Bronchial epithelial cell (primary cell): Measurements from ENCODE around the gene SMIM29. TPM values are rescaled to one million over a fixed set of nuclear protein-coding genes. Genes with fewer than 3 reads are reported as not detected.
"Not testable (repeated sequence)": the region's sequence is repeated elsewhere in the genome, so short reads cannot be mapped to it uniquely, and the experiment has no call there.

ENCODE experiments used
- DNase-seq: peaks from one replicate; pipeline ENCODE4 v3.0.0-alpha.2; 2010; ENCODE audit warnings: low read depth
- FAIRE-seq: peaks from 2 replicates; lab custom pipeline; 2011; peaks lifted over from hg19 to GRCh38; lab: Jason Lieb, UNC
- H3K27me3 ChIP-seq: 2 replicates; pipeline ENCODE4 v1.5.1; 2011; ENCODE audit warnings: low read length; ENCODE audit not compliant: control insufficient read depth, insufficient read depth
- H3K36me3 ChIP-seq: 2 replicates; pipeline ENCODE4 v1.5.1; 2011; ENCODE audit warnings: low read length; ENCODE audit not compliant: control insufficient read depth, insufficient read depth
- H3K4me3 ChIP-seq: 2 replicates; pipeline ENCODE4 v1.5.1; 2011; ENCODE audit warnings: mild to moderate bottlenecking, low read depth, low read length, control low read depth
- CTCF ChIP-seq: IDR thresholded peaks from 2 replicates; pipeline ENCODE4 v1.5.1; 2011; ENCODE audit warnings: mild to moderate bottlenecking, moderate library complexity, low read length, control low read depth, inconsistent platforms; ENCODE audit not compliant: insufficient read depth, severe bottlenecking
- total RNA-seq: library from RNA; depleted of rRNA; stranded (reverse); fragments of >200 nt; gene quantifications from 2 replicates; pipeline ENCODE4 v1.2.1, GENCODE V29; 2014

The SMIM29 gene
- total RNA-seq, 1 donor from 2014 or later: 11.6 TPM

DNA sequence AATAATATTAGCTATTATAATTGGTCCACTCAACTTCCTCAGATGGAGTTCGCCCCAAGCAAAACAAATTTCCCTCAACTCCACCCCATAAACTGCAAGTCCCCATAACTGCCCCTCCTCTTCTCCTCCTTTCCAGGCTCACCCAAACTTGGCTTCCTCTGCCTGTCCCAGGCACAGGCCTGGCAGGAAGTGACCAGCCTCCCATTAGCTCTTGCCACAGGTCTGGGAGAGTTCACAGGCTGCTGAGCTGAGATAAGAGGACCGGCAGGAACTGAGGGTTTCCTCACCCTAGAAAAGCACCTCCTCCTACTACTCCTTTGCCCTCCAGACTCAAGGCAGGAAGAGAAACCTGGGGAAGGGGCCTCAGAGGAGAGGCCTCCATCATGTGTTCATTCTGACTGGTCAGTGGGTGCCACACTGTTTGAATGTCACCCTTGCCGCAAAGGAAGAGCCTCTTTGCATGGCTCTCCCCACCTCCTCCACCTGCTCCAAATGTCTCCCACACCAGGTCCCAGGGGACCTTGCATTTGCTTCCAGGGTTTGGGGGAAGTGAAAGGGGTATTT lies 24.5 kb upstream of the SMIM29 start:
- H3K27me3 ChIP-seq: no peaks in the 10 kb centered on the region
- FAIRE-seq (no peak), DNase-seq (no peak)
- no peak overlapping the region for H3K4me3 ChIP-seq
- no peak for TF ChIP-seq CTCF
- no peaks in the 10 kb centered on the region for H3K36me3 ChIP-seq

DNA sequence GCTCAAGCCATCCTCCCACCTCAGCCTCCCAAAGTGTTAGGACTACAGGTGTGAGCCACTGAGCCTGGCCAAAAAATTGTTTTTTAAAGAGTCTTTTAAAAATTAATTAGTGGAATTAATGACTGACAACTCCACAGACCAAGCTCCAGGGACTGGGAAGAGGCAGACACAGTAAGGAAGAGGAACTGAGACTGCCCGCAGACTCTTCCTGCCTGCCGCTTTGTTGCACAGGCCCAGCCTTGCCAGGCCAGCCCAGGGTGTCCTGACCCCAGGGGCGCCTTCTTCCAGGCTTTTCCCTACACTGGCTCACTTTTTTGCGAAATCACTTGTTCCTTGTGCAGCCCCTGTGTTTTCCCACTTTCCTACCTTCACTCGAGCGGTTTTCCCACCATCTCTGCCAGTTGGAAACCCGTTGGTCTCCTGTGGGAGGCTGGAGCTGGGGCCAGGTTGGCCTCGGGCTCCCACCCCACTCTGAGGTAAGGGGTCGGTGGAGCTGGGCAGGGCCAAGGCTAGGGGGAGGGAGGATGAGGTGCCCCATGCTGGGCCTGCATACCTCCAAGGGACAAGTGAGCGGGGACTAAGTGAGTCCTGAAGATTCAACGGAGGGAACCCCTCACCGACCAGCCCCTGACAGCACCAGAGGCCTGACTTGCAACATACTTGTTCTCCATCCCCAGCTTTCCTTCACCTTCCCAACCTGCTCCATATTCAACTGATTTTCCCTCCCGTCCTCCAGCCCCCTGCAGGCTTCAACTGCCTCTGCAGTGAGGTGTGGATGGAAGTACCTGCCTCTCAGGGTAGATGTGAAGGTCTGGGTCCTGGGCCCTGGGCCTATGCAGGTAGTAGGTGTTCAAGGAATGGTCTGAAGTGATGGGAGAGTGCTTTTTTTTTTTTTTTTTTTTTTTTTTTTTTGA lies 23.5 kb upstream of the SMIM29 start:
- Histone ChIP-seq H3K4me3 (no peak overlapping the region), H3K36me3 (no peaks in the 10 kb centered on the region), H3K27me3 (no peaks in the 10 kb centered on the region)
- DNase-seq (no peak), FAIRE-seq (no peak)
- no peak for TF ChIP-seq CTCF

- H3K4me3 ChIP-seq, DNase-seq, H3K27me3 ChIP-seq, H3K36me3 ChIP-seq, FAIRE-seq: not testable (repeated sequence)
Observed at GRCh38 chr6:34269658-34270341, 21.0 kb upstream of the SMIM29 start.

DNA sequence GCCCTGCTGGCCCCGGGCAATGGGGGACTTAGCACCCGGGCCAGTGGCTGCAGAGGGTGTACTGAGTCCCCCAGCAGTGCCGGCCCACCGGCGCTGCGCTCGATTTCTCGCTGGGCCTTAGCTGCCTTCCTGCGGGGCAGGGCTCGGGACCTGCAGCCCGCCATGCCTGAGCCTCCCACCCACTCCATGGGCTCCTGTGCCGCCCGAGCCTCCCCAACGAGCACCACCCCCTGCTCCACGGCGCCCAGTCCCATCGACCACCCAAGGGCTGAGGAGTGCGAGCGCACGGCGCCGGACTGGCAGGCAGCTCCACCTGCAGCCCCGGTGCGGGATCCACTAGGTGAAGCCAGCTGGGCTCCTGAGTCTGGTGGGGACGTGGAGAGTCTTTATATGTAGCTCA lies 20.3 kb upstream of the SMIM29 start:
- not testable (repeated sequence) for H3K4me3 ChIP-seq, DNase-seq, H3K27me3 ChIP-seq, FAIRE-seq, H3K36me3 ChIP-seq

GRCh38 chr6:34267746-34268145 lies 18.9 kb upstream of the SMIM29 start:
- H3K27me3 ChIP-seq: no peaks in the 10 kb centered on the region
- H3K36me3 ChIP-seq: no peaks in the 10 kb centered on the region
- no peak for TF ChIP-seq CTCF
- H3K4me3 ChIP-seq: no peak overlapping the region
- FAIRE-seq (no peak), DNase-seq (no peak)

- not testable (repeated sequence) for DNase-seq, FAIRE-seq, H3K27me3 ChIP-seq, H3K36me3 ChIP-seq, H3K4me3 ChIP-seq
Observed at GRCh38 chr6:34263484-34263883, 14.7 kb upstream of the SMIM29 start.

DNA sequence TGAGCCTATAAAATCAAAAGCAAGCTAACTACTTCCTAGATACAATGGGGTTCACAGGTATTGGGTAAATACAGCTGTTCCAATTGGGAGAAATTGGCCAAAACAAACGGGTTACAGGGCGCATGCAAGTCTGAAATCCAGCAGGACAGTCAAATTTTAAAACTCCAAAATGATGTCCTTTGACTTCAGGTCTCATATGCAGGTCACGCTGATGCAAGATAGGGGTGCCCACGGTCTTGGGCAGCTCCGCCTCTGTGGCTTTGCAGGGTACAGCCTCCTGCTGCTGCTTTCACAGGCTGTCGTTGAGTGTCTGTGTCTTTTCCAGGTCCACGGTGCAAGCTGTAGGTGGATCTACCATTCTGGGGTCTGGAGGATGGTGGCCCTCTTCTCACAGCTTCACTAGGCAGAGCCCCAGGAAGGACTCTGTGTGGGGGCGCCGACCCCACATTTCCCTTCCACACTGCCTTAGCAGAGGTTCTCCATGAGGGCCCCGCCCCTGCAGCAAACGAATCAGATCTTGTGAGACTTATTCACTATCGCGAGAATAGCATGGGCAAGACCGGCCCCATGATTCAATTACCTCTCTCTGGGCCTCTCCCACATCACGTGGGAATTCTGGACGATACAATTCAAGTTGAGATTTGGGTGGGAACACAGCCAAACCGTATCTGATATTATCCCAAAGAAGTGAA lies 11.9 kb upstream of the SMIM29 start:
- TF ChIP-seq CTCF: no peak
- FAIRE-seq (no peak), DNase-seq (no peak)
- Histone ChIP-seq H3K4me3 (no peak overlapping the region), H3K36me3 (no peaks in the 10 kb centered on the region), H3K27me3 (no peaks in the 10 kb centered on the region)
